ENCODE data around the gene INPP5B. TPM values are rescaled to one million over a fixed set of nuclear protein-coding genes. Genes with fewer than 3 reads are reported as not detected.

The INPP5B gene
- total RNA-seq, 1 experiment from 2014 or later, result 18.8 TPM

DNA sequence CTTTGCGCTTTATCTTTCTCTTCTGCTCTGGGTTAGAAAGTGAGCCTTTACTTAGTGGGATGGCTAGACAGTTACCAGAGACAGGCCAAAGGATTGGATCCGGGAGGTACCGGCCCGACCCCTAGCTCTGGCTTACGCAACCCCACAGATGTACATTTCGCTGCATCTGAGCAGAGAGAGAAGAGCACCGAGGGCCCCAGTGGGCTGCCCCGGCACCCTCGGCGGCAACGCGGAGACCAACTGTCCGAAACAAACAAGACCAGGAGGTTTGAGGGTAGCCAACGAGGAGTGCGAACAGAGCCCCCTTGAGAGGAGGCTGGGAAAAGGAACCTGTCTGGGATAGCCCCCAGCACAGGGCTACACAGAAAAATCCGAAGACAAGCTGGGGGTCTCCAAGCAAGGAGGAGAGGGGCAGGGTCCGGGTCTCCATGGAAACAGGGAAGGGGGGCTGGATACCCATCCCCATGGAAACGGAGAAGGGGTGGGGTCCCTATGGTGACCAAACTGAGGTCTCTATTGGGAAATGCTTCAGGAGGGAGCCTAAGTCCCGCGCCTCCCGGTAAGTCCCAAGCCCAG, 87.8 kb downstream of the INPP5B start:
- Mint-ChIP-seq H3K4me1 (ENCODE audit: low read depth, unreplicated experiment) (no peaks in the 10 kb centered on the region), H3K36me3 (ENCODE audit: insufficient read depth, unreplicated experiment) (peaks cover 42% of the 10 kb centered on the region), H3K27me3 (ENCODE audit: insufficient read depth, unreplicated experiment) (no peaks in the 10 kb centered on the region), H3K9me3 (ENCODE audit: unreplicated experiment) (no peaks in the 10 kb centered on the region), H3K4me3 (ENCODE audit: unreplicated experiment) (peak overlapping the region; percentile 84), H3K27ac (ENCODE audit: unreplicated experiment) (peak overlapping the region; percentile 91)
- Histone ChIP-seq H3K4me3 (ENCODE audit: low read depth, low read length) (peak overlapping the region; percentile 62), H3K9me3 (no peaks in the 10 kb centered on the region), H3K27me3 (replicated peaks; ENCODE audit: control insufficient read depth, insufficient read depth, low read length) (no peaks in the 10 kb centered on the region), H3K4me1 (peaks cover 5% of the 10 kb centered on the region; the same call in 1 of the 2 replicates), H3K36me3 (ENCODE audit: control insufficient read depth, insufficient read depth, low read length) (no peaks in the 10 kb centered on the region)
- DNase-seq, result no peak
- TF ChIP-seq, protein P1, sequence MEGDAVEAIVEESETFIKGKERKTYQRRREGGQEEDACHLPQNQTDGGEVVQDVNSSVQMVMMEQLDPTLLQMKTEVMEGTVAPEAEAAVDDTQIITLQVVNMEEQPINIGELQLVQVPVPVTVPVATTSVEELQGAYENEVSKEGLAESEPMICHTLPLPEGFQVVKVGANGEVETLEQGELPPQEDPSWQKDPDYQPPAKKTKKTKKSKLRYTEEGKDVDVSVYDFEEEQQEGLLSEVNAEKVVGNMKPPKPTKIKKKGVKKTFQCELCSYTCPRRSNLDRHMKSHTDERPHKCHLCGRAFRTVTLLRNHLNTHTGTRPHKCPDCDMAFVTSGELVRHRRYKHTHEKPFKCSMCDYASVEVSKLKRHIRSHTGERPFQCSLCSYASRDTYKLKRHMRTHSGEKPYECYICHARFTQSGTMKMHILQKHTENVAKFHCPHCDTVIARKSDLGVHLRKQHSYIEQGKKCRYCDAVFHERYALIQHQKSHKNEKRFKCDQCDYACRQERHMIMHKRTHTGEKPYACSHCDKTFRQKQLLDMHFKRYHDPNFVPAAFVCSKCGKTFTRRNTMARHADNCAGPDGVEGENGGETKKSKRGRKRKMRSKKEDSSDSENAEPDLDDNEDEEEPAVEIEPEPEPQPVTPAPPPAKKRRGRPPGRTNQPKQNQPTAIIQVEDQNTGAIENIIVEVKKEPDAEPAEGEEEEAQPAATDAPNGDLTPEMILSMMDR (IDR thresholded peaks at IDR 0.05; ENCODE audit: insufficient read depth in 1 of 2, low read depth in 1 of 2, low read length in 1 of 2, severe bottlenecking in 1 of 2, unreplicated experiment in 1 of 2), result no peak
- intact Hi-C loops (cut with micrococcal nuclease; ENCODE audit: unreplicated experiment), result loop anchor here (5.0 kb wide), 1 partner anchor 47 kb away; no protein-coding TSS in a partner anchor
- CTCF ChIA-PET, result interaction anchor here (0.6 to 1.8 kb wide), 8 partner anchors 16 to 256 kb away, joined by 3 to 5 read pairs (median 4); no protein-coding TSS in a partner anchor
- TSS peak; percentile 57 for BruUV-seq (replicated peaks)
- POLR2A ChIA-PET, result interaction anchor here (1.0 to 1.3 kb wide), 2 partner anchors 51 to 72 kb away, joined by 4 to 8 read pairs; partner anchors contain the start of genes C1orf122 and YRDC

DNA sequence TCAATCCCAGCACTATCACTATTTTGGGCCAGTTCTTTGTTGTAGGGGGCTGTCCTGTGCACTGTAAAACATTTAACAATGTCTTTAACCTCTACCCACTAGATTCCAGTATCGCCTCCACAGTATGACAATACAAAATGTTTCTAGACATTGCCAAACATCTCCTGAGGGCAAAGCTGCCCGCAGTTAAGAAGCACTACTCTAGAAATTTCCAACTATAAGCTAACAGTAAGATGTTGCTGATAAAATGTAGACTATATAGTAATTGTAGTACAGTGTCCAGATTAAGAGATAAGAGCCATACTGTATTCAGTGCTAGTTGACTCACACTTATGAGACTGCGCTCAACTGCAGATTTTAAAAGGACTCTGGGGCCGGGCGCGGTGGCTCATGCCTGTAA, 92.4 kb downstream of the INPP5B start:
- no peaks in the 10 kb centered on the region for H3K9me3 Mint-ChIP-seq (ENCODE audit: unreplicated experiment)
- no peak for DNase-seq
- H3K9me3 ChIP-seq, result no peaks in the 10 kb centered on the region
- intact Hi-C loops (cut with micrococcal nuclease; ENCODE audit: unreplicated experiment), result no loop called here
- CTCF ChIA-PET, result no interaction called here
- peaks cover 6% of the 10 kb centered on the region for H3K4me1 Mint-ChIP-seq (ENCODE audit: low read depth, unreplicated experiment)
- H3K4me3 Mint-ChIP-seq (ENCODE audit: unreplicated experiment), result no peak overlapping the region
- H3K36me3 ChIP-seq (ENCODE audit: control insufficient read depth, insufficient read depth, low read length), result no peaks in the 10 kb centered on the region
- H3K27ac Mint-ChIP-seq (ENCODE audit: unreplicated experiment), result no peak overlapping the region
- peaks cover 32% of the 10 kb centered on the region for H3K36me3 Mint-ChIP-seq (ENCODE audit: insufficient read depth, unreplicated experiment)
- peaks cover 5% of the 10 kb centered on the region; the same call in 1 of the 2 replicates for H3K4me1 ChIP-seq
- H3K27me3 Mint-ChIP-seq (ENCODE audit: insufficient read depth, unreplicated experiment), result no peaks in the 10 kb centered on the region
- no TSS peak for BruUV-seq (replicated peaks)
- no peak overlapping the region for H3K4me3 ChIP-seq (ENCODE audit: low read depth, low read length)
- TF ChIP-seq, protein P1 (IDR thresholded peaks at IDR 0.05; ENCODE audit: insufficient read depth in 1 of 2, low read depth in 1 of 2, low read length in 1 of 2, severe bottlenecking in 1 of 2, unreplicated experiment in 1 of 2), result no peak
- POLR2A ChIA-PET, result no interaction called here
- H3K27me3 ChIP-seq (replicated peaks; ENCODE audit: control insufficient read depth, insufficient read depth, low read length), result no peaks in the 10 kb centered on the region

GRCh38 chr1:37853157-37853556, 93.7 kb downstream of the INPP5B start:
- no peaks in the 10 kb centered on the region for H3K27me3 ChIP-seq (replicated peaks; ENCODE audit: control insufficient read depth, insufficient read depth, low read length)
- CTCF ChIA-PET, result no interaction called here
- POLR2A ChIA-PET, result no interaction called here
- Mint-ChIP-seq H3K4me3 (ENCODE audit: unreplicated experiment) (no peak overlapping the region), H3K36me3 (ENCODE audit: insufficient read depth, unreplicated experiment) (peaks cover 25% of the 10 kb centered on the region), H3K4me1 (ENCODE audit: low read depth, unreplicated experiment) (peaks cover 6% of the 10 kb centered on the region), H3K9me3 (ENCODE audit: unreplicated experiment) (no peaks in the 10 kb centered on the region), H3K27ac (ENCODE audit: unreplicated experiment) (peak overlapping the region; percentile 86), H3K27me3 (ENCODE audit: insufficient read depth, unreplicated experiment) (no peaks in the 10 kb centered on the region)
- no TSS peak for BruUV-seq (replicated peaks)
- H3K4me1 ChIP-seq, result peaks cover under 1% of the 10 kb centered on the region; the same call in 1 of the 2 replicates
- TF ChIP-seq, protein P1 (IDR thresholded peaks at IDR 0.05; ENCODE audit: insufficient read depth in 1 of 2, low read depth in 1 of 2, low read length in 1 of 2, severe bottlenecking in 1 of 2, unreplicated experiment in 1 of 2), result no peak
- no peak for DNase-seq
- intact Hi-C loops (cut with micrococcal nuclease; ENCODE audit: unreplicated experiment), result no loop called here
- H3K4me3 ChIP-seq (ENCODE audit: low read depth, low read length), result no peak overlapping the region
- H3K36me3 ChIP-seq (ENCODE audit: control insufficient read depth, insufficient read depth, low read length), result no peaks in the 10 kb centered on the region
- no peaks in the 10 kb centered on the region for H3K9me3 ChIP-seq
